ENCODE data around the gene MTERF2.

MTERF2 gene

DNA sequence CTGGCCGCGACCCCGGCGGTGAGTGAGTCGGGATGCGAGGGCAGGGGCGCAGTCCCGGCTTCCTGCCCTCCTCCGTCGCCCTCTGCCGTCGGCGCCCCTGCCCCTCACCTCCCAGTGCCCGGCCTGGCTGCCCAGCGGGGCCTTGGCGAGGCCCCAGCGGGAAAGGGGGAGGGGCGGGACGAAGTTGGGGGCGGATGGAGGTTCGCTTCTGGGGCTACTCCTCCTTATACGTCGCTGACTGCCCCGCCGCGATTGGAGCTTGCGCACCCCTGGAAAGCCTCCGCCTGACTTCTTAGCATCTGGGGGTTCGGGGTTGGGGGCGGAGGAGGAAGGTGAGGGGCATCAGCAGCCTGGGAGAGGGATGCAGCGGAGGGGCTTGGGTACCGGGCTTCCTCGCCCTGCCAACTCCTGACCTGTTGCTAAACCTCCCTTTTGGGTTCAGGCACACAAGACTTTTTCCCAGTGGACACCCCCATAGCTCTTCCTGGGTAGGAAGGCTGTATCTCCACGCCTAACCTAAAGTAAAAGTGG, 30.8 kb downstream of the MTERF2 start:
- Histone ChIP-seq H3K27ac (ENCODE audit: insufficient read depth, low read length, poor library complexity, severe bottlenecking) (peak overlapping the region; percentile 86), H3K36me3 (ENCODE audit: control insufficient read depth, insufficient read depth, low read length) (no peaks in the 10 kb centered on the region), H3K9me3 (ENCODE audit: control insufficient read depth, low read length) (no peaks in the 10 kb centered on the region), H3K27me3 (replicated peaks; ENCODE audit: control insufficient read depth, insufficient read depth, low read length, poor library complexity, severe bottlenecking) (no peaks in the 10 kb centered on the region), H3K4me1 (ENCODE audit: control insufficient read depth, insufficient read depth, low read length, poor library complexity, severe bottlenecking) (peaks cover 8% of the 10 kb centered on the region), H3K4me3 (ENCODE audit: insufficient read depth, low read depth, low read length, poor library complexity, severe bottlenecking) (peak overlapping the region; percentile 95)
- peak; percentile 38 to 48 (median 38) for DNase-seq

DNA sequence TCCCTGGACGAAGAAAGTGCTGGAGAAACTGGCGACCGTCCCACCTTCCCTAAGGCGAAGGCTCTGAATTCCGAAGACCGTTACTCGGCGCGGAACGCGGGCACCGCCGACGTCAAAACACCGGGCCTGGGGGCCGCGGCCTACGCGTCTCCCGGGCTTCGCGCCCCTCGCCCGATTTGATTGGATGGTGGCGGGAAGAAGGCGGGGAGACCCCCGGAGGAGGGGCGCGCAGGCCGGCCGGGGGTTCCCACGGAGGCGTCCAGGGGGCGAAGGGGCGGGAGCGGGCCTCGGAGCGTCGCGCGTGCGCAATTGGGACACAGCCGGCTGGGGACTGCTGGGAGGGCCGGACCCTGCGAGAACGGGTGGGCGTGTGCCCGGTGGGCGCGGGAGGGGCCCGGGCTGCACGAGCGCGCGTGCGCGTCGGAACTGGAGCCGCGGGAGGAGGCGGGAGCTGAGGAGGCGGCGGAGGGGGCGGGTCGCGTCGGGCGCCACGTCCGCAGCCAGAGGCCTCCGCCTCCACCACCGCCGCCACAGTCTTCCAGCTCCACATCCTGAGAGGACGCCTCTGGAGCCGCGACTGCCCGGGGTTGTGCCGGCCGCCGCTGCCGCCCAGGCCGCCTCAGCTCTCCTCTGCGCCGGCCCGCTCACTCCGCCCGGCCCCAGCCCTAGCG, 31.4 kb downstream of the MTERF2 start, which contains the start of gene TMEM263:
TMEM263 (plus strand) TSS at position 531 of the 671 bp plus-strand sequence. CDS start 11,210 bp downstream, outside the sequence.
- Histone ChIP-seq H3K27me3 (replicated peaks; ENCODE audit: control insufficient read depth, insufficient read depth, low read length, poor library complexity, severe bottlenecking) (no peaks in the 10 kb centered on the region), H3K4me3 (ENCODE audit: insufficient read depth, low read depth, low read length, poor library complexity, severe bottlenecking) (peak within 1 kb of the TSS; percentile 95), H3K36me3 (ENCODE audit: control insufficient read depth, insufficient read depth, low read length) (no peaks in the 10 kb centered on the region), H3K4me1 (ENCODE audit: control insufficient read depth, insufficient read depth, low read length, poor library complexity, severe bottlenecking) (peaks cover 8% of the 10 kb centered on the region), H3K9me3 (ENCODE audit: control insufficient read depth, low read length) (no peaks in the 10 kb centered on the region), H3K27ac (ENCODE audit: insufficient read depth, low read length, poor library complexity, severe bottlenecking) (peak within 1 kb of the TSS; percentile 86)
- peak; percentile 85 to 89 (median 86) for DNase-seq

DNA sequence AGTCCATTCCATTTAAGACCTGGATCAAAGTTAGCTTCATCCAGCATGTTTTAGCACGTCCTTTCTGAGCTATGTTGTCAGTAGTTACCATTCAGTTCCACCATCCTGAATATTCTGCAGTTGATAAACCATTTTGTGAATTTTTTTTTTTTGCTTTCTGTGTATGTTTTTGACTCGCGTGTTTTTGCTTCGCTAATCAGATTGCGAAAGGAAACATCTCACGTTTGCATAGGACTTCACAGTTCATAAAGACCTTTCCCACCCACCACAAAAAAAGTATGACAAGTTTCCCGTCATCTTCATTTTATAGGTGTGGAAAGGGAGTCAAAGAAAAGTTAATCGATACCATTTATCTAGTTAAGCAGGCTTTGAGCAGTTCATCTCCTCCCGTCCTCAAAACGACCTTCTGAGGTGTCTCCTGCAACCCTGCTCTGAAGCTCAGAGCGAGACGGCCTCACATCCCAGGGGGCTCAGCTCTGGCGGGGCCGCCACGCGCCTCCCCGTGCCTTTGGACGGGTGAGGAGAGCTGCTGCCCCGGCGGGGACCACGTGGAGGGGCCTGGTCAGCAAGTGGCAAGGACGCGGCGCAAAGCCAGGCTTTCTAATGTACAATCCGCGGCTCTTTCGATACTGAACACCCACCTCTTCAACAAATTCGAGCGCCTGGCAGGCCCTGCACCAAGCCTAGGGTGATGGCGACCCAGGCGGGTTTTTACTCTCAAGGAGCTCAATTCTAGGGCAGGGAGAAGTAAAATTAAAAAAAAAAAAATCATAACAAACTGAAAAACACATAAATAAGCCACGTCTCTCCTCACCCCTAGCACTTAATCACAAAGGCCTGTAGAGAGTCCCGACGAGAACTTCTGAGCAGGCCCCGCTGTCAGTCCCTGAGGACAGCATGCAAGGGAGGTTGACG, 32.2 kb downstream of the MTERF2 start:
- H3K9me3 ChIP-seq (ENCODE audit: control insufficient read depth, low read length) = no peaks in the 10 kb centered on the region
- H3K4me3 ChIP-seq (ENCODE audit: insufficient read depth, low read depth, low read length, poor library complexity, severe bottlenecking) = peak overlapping the region; percentile 95
- no peaks in the 10 kb centered on the region for H3K36me3 ChIP-seq (ENCODE audit: control insufficient read depth, insufficient read depth, low read length)
- H3K27me3 ChIP-seq (replicated peaks; ENCODE audit: control insufficient read depth, insufficient read depth, low read length, poor library complexity, severe bottlenecking) = no peaks in the 10 kb centered on the region
- peaks cover 8% of the 10 kb centered on the region for H3K4me1 ChIP-seq (ENCODE audit: control insufficient read depth, insufficient read depth, low read length, poor library complexity, severe bottlenecking)
- DNase-seq = peak in 1 of 3 donors; percentile 8
- H3K27ac ChIP-seq (ENCODE audit: insufficient read depth, low read length, poor library complexity, severe bottlenecking) = peak overlapping the region; percentile 86

DNA sequence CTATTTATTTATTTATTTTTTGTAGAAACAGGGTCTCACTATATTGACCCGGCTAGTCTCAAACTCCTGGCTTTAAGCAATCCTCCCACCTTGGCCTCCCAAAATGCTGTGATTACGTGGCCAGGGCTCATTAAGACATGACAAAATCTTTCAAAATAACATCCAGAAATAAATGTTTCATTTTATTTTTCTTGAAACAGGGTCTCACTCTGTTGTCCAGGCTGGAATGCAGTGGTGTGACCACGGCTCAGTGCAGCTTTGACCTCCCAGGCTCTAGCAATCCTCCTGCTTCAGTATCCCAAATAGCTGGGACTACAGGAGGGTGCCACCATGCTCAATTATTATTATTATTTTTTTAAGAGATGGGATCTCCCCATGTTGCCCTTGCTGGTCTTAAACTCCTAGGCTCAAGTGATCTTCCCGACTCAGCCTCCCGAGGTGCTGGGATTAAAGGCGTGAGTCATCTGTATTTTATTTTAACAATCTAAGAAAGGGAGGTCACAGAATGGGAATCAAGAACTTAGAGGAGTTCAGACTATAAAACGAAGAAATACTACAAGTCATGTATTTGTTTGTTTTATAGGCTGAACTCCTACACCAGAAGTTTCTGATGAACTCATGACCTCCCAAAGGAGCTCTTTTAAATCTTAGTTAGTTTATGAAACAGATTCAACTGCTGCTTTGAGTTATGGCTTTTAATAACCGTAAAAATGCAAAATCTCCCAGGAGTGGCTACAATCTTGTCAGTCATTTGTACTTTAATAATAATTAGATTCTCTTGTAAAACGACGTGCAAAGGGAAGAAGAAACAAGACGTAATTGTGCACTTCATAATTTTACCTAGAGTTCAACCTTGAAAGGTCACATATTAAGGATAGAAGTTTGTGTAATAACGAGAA, 33.3 kb downstream of the MTERF2 start:
- H3K9me3 ChIP-seq (ENCODE audit: control insufficient read depth, low read length) = no peaks in the 10 kb centered on the region
- no peak overlapping the region for H3K27ac ChIP-seq (ENCODE audit: insufficient read depth, low read length, poor library complexity, severe bottlenecking)
- no peak overlapping the region for H3K4me3 ChIP-seq (ENCODE audit: insufficient read depth, low read depth, low read length, poor library complexity, severe bottlenecking)
- no peaks in the 10 kb centered on the region for H3K27me3 ChIP-seq (replicated peaks; ENCODE audit: control insufficient read depth, insufficient read depth, low read length, poor library complexity, severe bottlenecking)
- no peak for DNase-seq
- peaks cover 8% of the 10 kb centered on the region for H3K4me1 ChIP-seq (ENCODE audit: control insufficient read depth, insufficient read depth, low read length, poor library complexity, severe bottlenecking)
- H3K36me3 ChIP-seq (ENCODE audit: control insufficient read depth, insufficient read depth, low read length) = no peaks in the 10 kb centered on the region

DNA sequence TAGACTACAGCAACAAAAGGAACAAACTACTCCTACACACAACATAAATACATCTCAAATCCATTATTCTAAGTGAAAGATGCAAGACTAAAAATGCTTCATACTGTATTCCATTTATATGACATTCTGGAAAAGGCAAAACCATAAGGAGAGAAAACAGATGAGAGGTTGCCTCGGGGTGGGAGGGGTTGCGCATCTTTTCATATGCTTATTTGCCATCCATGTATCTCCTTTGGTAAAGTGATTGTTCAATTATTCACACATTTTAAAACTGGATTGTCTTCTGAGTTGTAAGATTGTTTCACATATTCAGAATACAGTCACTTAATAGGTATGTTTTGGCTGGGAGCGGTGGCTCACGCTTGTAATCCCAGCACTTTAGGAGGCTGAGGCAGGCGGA, 36.4 kb downstream of the MTERF2 start:
- no peaks in the 10 kb centered on the region for H3K36me3 ChIP-seq (ENCODE audit: control insufficient read depth, insufficient read depth, low read length)
- no peaks in the 10 kb centered on the region for H3K4me1 ChIP-seq (ENCODE audit: control insufficient read depth, insufficient read depth, low read length, poor library complexity, severe bottlenecking)
- H3K27me3 ChIP-seq (replicated peaks; ENCODE audit: control insufficient read depth, insufficient read depth, low read length, poor library complexity, severe bottlenecking) = no peaks in the 10 kb centered on the region
- no peak overlapping the region for H3K27ac ChIP-seq (ENCODE audit: insufficient read depth, low read length, poor library complexity, severe bottlenecking)
- no peaks in the 10 kb centered on the region for H3K9me3 ChIP-seq (ENCODE audit: control insufficient read depth, low read length)
- no peak for DNase-seq
- H3K4me3 ChIP-seq (ENCODE audit: insufficient read depth, low read depth, low read length, poor library complexity, severe bottlenecking) = no peak overlapping the region

DNA sequence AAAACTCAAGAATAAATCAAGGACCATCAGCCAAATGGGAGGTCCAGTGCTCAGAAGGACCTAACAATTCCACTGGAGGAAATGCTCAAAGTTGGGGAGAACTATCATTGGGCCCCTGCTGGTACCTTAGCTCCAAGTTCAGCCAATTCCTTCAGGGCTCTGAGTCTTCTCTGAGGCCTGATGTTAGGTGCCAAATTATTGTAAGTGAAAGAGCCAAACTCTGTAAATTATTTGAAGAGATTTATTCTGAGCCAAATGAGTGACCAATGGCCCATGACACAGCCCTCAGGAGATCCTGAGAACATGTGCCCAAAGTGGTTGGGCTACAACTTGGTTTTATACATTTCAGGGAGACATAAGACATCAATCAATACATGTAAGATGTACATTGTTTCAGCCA, 39.5 kb downstream of the MTERF2 start:
- Histone ChIP-seq H3K27me3 (replicated peaks; ENCODE audit: control insufficient read depth, insufficient read depth, low read length, poor library complexity, severe bottlenecking) (no peaks in the 10 kb centered on the region), H3K27ac (ENCODE audit: insufficient read depth, low read length, poor library complexity, severe bottlenecking) (no peak overlapping the region), H3K9me3 (ENCODE audit: control insufficient read depth, low read length) (no peaks in the 10 kb centered on the region), H3K4me1 (ENCODE audit: control insufficient read depth, insufficient read depth, low read length, poor library complexity, severe bottlenecking) (no peaks in the 10 kb centered on the region), H3K36me3 (ENCODE audit: control insufficient read depth, insufficient read depth, low read length) (no peaks in the 10 kb centered on the region), H3K4me3 (ENCODE audit: insufficient read depth, low read depth, low read length, poor library complexity, severe bottlenecking) (no peak overlapping the region)
- no peak for DNase-seq

DNA sequence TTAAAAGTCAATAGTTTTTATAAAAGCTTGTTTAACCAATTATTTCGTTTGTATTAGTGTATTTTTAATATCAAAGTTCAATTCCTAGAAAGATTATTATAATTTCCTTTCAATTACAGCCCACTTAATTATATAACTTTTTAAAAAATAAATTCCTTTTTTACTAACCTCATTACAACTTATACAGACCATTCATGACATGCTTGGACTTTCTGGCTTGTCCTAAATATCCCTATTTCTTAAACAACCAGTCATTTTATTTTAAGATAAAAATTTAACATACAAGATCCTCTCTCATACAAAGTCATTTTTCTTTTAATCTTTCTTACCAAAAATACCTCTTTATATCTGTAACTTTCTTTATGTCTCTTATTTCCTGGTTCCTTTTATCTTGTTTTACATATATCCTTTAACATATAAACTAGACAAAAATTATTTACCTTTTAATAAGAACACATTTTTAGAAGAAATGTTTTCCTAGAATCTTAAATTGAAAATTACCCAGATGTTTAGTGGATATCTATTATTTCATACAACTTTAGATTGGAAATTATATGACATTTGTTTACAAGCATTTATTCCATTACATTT, 41.6 kb downstream of the MTERF2 start:
- H3K27ac ChIP-seq (ENCODE audit: insufficient read depth, low read length, poor library complexity, severe bottlenecking) = no peak overlapping the region
- no peaks in the 10 kb centered on the region for H3K36me3 ChIP-seq (ENCODE audit: control insufficient read depth, insufficient read depth, low read length)
- DNase-seq = no peak
- no peak overlapping the region for H3K4me3 ChIP-seq (ENCODE audit: insufficient read depth, low read depth, low read length, poor library complexity, severe bottlenecking)
- no peaks in the 10 kb centered on the region for H3K27me3 ChIP-seq (replicated peaks; ENCODE audit: control insufficient read depth, insufficient read depth, low read length, poor library complexity, severe bottlenecking)
- no peaks in the 10 kb centered on the region for H3K4me1 ChIP-seq (ENCODE audit: control insufficient read depth, insufficient read depth, low read length, poor library complexity, severe bottlenecking)
- H3K9me3 ChIP-seq (ENCODE audit: control insufficient read depth, low read length) = no peaks in the 10 kb centered on the region

DNA sequence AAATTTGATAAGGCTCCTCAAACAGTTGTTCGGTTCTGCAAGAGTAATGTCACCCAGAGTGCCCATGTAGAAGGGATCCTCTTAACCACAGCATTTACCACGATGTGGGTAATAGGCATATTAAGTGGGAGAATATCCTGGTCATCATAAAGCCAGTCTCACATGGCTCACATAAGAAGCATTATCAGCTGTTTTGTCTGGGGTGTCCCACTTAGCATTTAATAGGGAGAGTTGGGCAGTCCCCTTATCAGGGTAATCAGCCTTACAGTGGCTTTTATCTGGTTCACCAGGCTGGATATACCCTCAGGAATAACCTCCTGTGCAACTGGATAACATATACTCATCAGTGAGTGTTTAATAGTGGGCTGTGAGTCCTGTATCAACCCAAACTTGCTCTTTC, 44.2 kb downstream of the MTERF2 start:
- no peaks in the 10 kb centered on the region for H3K9me3 ChIP-seq (ENCODE audit: control insufficient read depth, low read length)
- H3K27me3 ChIP-seq (replicated peaks; ENCODE audit: control insufficient read depth, insufficient read depth, low read length, poor library complexity, severe bottlenecking) = no peaks in the 10 kb centered on the region
- no peak for DNase-seq
- no peaks in the 10 kb centered on the region for H3K36me3 ChIP-seq (ENCODE audit: control insufficient read depth, insufficient read depth, low read length)
- no peak overlapping the region for H3K27ac ChIP-seq (ENCODE audit: insufficient read depth, low read length, poor library complexity, severe bottlenecking)
- H3K4me1 ChIP-seq (ENCODE audit: control insufficient read depth, insufficient read depth, low read length, poor library complexity, severe bottlenecking) = no peaks in the 10 kb centered on the region
- H3K4me3 ChIP-seq (ENCODE audit: insufficient read depth, low read depth, low read length, poor library complexity, severe bottlenecking) = no peak overlapping the region

DNA sequence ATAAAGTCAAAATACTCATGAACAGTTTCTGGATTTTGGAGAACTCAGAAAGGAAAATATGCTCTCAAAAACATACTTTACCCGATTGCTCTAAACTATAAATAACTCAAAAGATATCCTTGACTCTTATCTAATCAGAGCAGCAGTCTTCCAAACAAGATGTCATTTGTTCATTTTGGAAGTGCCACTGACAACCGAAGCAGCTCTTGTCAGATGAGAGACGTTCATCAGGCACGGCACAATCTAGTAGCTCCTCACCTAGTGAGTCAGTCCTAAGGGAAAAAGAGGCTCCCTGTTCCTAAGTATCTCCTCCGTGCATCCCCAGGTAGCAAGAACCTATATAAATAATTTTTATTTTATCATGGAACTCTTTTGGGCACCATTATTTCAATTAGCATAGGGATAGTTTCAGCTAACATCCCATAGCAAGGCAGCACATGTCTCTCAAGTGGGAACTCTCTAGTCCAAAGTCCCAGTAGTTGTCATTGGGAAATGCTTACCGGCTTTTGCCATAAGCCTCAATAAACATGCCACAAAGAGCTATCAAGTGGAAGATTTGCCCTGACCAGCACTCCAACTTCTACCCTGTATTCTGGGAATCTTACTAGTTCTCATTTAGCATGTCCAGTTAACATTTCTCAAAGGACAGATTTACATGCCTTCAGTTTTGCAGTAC, 45.3 kb downstream of the MTERF2 start:
- no peak for DNase-seq
- no peaks in the 10 kb centered on the region for H3K36me3 ChIP-seq (ENCODE audit: control insufficient read depth, insufficient read depth, low read length)
- H3K27me3 ChIP-seq (replicated peaks; ENCODE audit: control insufficient read depth, insufficient read depth, low read length, poor library complexity, severe bottlenecking) = no peaks in the 10 kb centered on the region
- no peak overlapping the region for H3K27ac ChIP-seq (ENCODE audit: insufficient read depth, low read length, poor library complexity, severe bottlenecking)
- no peaks in the 10 kb centered on the region for H3K9me3 ChIP-seq (ENCODE audit: control insufficient read depth, low read length)
- H3K4me3 ChIP-seq (ENCODE audit: insufficient read depth, low read depth, low read length, poor library complexity, severe bottlenecking) = no peak overlapping the region
- no peaks in the 10 kb centered on the region for H3K4me1 ChIP-seq (ENCODE audit: control insufficient read depth, insufficient read depth, low read length, poor library complexity, severe bottlenecking)
